ENCODE data around the gene KSR2.
A peak's percentile ranks its signal among the peaks of the same experiment; 100 is the strongest.
"Not testable (repeated sequence)": the region's sequence is repeated elsewhere in the genome, so short reads cannot be mapped to it uniquely, and the experiment has no call there.

The KSR2 gene

GRCh38 chr12:117968826-117969659 is at the start of gene KSR2:
KSR2 (minus strand) TSS chr12:117968990; CDS start chr12:117968255, 735 bp downstream.
- Mint-ChIP-seq H3K4me1 (peaks cover 5% of the 10 kb centered on the region), H3K4me3 (peak within 1 kb of the TSS; percentile 74), H3K27ac (no peak within 1 kb of the TSS), H3K27me3 (peaks cover 45% of the 10 kb centered on the region), H3K36me3 (peaks cover 2% of the 10 kb centered on the region), H3K9me3 (peaks cover 19% of the 10 kb centered on the region)

GRCh38 chr12:118017926-118018325 is 49.1 kb upstream of the KSR2 start:
- H3K36me3 Mint-ChIP-seq = peaks cover 3% of the 10 kb centered on the region
- no peaks in the 10 kb centered on the region for H3K9me3 Mint-ChIP-seq
- H3K4me3 Mint-ChIP-seq = peak overlapping the region; percentile 96

GRCh38 chr12:118016424-118017264 is 47.9 kb upstream of the KSR2 start, which contains the start of gene RFC5:
RFC5 (plus strand) TSS chr12:118016703; CDS start chr12:118016828, 125 bp downstream.
- H3K9me3 Mint-ChIP-seq = no peaks in the 10 kb centered on the region
- H3K4me3 Mint-ChIP-seq = peak within 1 kb of the TSS; percentile 96
- H3K27ac Mint-ChIP-seq = peak within 1 kb of the TSS; percentile 93
- no peaks in the 10 kb centered on the region for H3K36me3 Mint-ChIP-seq
- H3K27me3 Mint-ChIP-seq = no peaks in the 10 kb centered on the region
- peaks cover 18% of the 10 kb centered on the region for H3K4me1 Mint-ChIP-seq

More at GRCh38 chr12:118017926-118018325, 49.1 kb upstream of the KSR2 start:
- Mint-ChIP-seq H3K4me1 (peaks cover 18% of the 10 kb centered on the region), H3K27me3 (no peaks in the 10 kb centered on the region), H3K27ac (no peak overlapping the region)

- no peak overlapping the region for H3K4me3 Mint-ChIP-seq
- no peak overlapping the region for H3K27ac Mint-ChIP-seq
- H3K36me3 Mint-ChIP-seq = no peaks in the 10 kb centered on the region
- no peaks in the 10 kb centered on the region for H3K9me3 Mint-ChIP-seq
- H3K27me3 Mint-ChIP-seq = no peaks in the 10 kb centered on the region
- H3K4me1 Mint-ChIP-seq = peaks cover 18% of the 10 kb centered on the region
These were observed 47.2 kb upstream of the KSR2 start for GRCh38 chr12:118015944-118016343.

GRCh38 chr12:118015306-118015705 is 46.5 kb upstream of the KSR2 start:
- Mint-ChIP-seq H3K9me3 (no peaks in the 10 kb centered on the region), H3K4me1 (peaks cover 18% of the 10 kb centered on the region)

GRCh38 chr12:118013283-118013682 is 44.5 kb upstream of the KSR2 start:
- H3K9me3 Mint-ChIP-seq = no peaks in the 10 kb centered on the region
- H3K4me3 Mint-ChIP-seq = no peak overlapping the region
- peaks cover 17% of the 10 kb centered on the region for H3K4me1 Mint-ChIP-seq
- H3K27me3 Mint-ChIP-seq = no peaks in the 10 kb centered on the region
- H3K36me3 Mint-ChIP-seq = no peaks in the 10 kb centered on the region
- no peak overlapping the region for H3K27ac Mint-ChIP-seq

More at GRCh38 chr12:118015306-118015705, 46.5 kb upstream of the KSR2 start:
- Mint-ChIP-seq H3K4me3 (no peak overlapping the region), H3K36me3 (no peaks in the 10 kb centered on the region), H3K27ac (no peak overlapping the region), H3K27me3 (no peaks in the 10 kb centered on the region)

- Mint-ChIP-seq H3K4me3 (no peak overlapping the region), H3K36me3 (no peaks in the 10 kb centered on the region), H3K9me3 (no peaks in the 10 kb centered on the region), H3K27me3 (no peaks in the 10 kb centered on the region), H3K4me1 (peaks cover 7% of the 10 kb centered on the region), H3K27ac (no peak overlapping the region)
These were observed 43.2 kb upstream of the KSR2 start for GRCh38 chr12:118011961-118012360.

GRCh38 chr12:118011377-118011776 is 42.6 kb upstream of the KSR2 start:
- Mint-ChIP-seq H3K4me3 (no peak overlapping the region), H3K9me3 (no peaks in the 10 kb centered on the region), H3K27ac (no peak overlapping the region), H3K27me3 (no peaks in the 10 kb centered on the region), H3K4me1 (peaks cover 5% of the 10 kb centered on the region), H3K36me3 (no peaks in the 10 kb centered on the region)

- no peaks in the 10 kb centered on the region for H3K36me3 Mint-ChIP-seq
- no peaks in the 10 kb centered on the region for H3K9me3 Mint-ChIP-seq
- peaks cover under 1% of the 10 kb centered on the region for H3K4me1 Mint-ChIP-seq
- H3K4me3 Mint-ChIP-seq = no peak overlapping the region
- no peak overlapping the region for H3K27ac Mint-ChIP-seq
- no peaks in the 10 kb centered on the region for H3K27me3 Mint-ChIP-seq
These were observed 42.1 kb upstream of the KSR2 start for GRCh38 chr12:118010903-118011302.

GRCh38 chr12:117999806-118000205 is 31.0 kb upstream of the KSR2 start:
- H3K27me3 Mint-ChIP-seq, H3K4me3 Mint-ChIP-seq, H3K36me3 Mint-ChIP-seq, H3K4me1 Mint-ChIP-seq, H3K9me3 Mint-ChIP-seq, H3K27ac Mint-ChIP-seq: not testable (repeated sequence)

- Mint-ChIP-seq H3K27me3 (peaks cover 4% of the 10 kb centered on the region), H3K36me3 (peaks cover 1% of the 10 kb centered on the region), H3K27ac (no peak overlapping the region), H3K4me1 (no peaks in the 10 kb centered on the region), H3K4me3 (no peak overlapping the region), H3K9me3 (peaks cover 6% of the 10 kb centered on the region)
These were observed 29.9 kb upstream of the KSR2 start for GRCh38 chr12:117998719-117999118.

- peaks cover 9% of the 10 kb centered on the region for H3K27me3 Mint-ChIP-seq
- H3K9me3 Mint-ChIP-seq = peaks cover 6% of the 10 kb centered on the region
- no peak overlapping the region for H3K27ac Mint-ChIP-seq
- H3K4me3 Mint-ChIP-seq = no peak overlapping the region
- H3K36me3 Mint-ChIP-seq = peaks cover 3% of the 10 kb centered on the region
- H3K4me1 Mint-ChIP-seq = no peaks in the 10 kb centered on the region
These were observed 26.0 kb upstream of the KSR2 start for GRCh38 chr12:117994551-117995438.

- Mint-ChIP-seq H3K9me3 (no peaks in the 10 kb centered on the region), H3K27ac (no peak overlapping the region), H3K27me3 (peaks cover 4% of the 10 kb centered on the region), H3K36me3 (peaks cover 2% of the 10 kb centered on the region), H3K4me1 (no peaks in the 10 kb centered on the region), H3K4me3 (no peak overlapping the region)
These were observed 18.1 kb upstream of the KSR2 start for GRCh38 chr12:117986705-117987469.

GRCh38 chr12:117985182-117985581 is 16.4 kb upstream of the KSR2 start:
- H3K9me3 Mint-ChIP-seq = no peaks in the 10 kb centered on the region
- no peaks in the 10 kb centered on the region for H3K36me3 Mint-ChIP-seq
- no peaks in the 10 kb centered on the region for H3K4me1 Mint-ChIP-seq
- peaks cover 1% of the 10 kb centered on the region for H3K27me3 Mint-ChIP-seq
- H3K4me3 Mint-ChIP-seq = no peak overlapping the region
- no peak overlapping the region for H3K27ac Mint-ChIP-seq
